GM04503 (cell line): Measurements from ENCODE around the gene DOK6.

ENCODE experiments used
- DNase-seq: peaks from one replicate; pipeline ENCODE4 v3.0.0-alpha.2; 2012; ENCODE audit warnings: low read depth

Gene DOK6

DNA sequence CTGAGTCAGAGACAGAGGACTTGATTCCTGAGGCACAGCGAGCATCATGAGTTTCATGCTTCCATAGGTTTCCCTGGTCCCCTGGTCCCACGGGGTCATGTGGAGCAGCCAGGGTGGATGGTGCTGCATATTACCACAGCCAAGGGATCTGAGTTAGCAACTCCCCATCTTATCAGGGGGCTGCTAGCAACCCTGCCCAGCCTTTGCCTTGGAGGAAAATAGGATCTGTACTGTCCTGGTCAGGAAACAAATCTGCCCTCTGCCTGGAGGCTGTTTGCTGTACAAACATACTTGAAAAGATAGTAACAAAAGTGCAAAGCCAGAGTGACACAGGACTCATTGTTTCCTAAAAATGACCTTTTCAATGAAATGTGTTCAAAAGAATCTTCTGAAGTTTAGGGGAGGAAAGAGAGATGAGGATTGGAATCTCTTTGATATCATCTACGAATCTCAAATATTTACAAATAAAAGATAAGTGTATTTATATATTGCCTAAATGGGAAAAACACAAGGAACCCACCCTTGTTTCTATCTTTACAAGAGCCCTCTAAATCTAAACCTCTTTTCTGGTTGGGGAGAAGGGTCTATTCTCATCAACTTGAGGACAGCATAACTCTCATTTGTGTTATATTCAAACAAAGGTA is 352.2 kb downstream of the DOK6 start:
- DNase-seq: no peak

DNA sequence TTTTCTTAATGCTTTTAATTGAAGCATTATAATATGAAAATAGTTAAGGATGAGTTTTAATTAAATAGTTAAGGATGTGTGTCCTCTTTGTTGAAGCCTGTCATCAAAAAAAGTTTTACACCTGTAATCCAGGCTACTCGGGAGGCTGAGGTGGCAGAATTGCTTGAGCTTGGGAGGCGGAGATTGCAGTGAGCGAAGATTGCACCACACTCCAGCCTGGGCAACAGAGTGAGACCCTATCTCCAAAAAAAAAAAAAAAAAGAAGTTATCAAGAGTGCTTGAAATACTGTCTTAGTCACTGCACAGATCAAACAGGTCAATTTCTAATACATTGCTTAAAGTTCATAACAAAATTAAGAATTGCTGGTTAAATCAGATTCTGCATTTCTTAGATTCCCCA is 353.4 kb downstream of the DOK6 start:
- no peak for DNase-seq

DNA sequence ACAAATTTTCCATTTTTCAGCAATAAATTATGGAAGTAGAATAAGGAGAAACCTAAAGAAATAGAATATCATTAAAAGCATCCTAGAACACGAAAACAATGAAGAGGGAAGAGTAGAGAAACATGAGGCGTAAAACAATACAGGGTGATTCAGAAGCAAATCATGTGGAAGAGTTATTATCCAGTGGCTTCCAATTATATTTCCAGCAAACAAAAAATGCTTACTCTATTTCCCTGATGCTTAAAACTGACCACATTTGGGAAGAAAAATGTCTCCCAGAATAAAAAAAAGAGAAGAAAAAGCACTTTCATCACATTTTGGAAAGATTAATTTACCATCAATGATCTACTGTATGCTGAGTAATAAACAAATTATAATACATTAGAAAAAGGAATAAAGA is 354.4 kb downstream of the DOK6 start:
- peak; percentile 14 for DNase-seq

DNA sequence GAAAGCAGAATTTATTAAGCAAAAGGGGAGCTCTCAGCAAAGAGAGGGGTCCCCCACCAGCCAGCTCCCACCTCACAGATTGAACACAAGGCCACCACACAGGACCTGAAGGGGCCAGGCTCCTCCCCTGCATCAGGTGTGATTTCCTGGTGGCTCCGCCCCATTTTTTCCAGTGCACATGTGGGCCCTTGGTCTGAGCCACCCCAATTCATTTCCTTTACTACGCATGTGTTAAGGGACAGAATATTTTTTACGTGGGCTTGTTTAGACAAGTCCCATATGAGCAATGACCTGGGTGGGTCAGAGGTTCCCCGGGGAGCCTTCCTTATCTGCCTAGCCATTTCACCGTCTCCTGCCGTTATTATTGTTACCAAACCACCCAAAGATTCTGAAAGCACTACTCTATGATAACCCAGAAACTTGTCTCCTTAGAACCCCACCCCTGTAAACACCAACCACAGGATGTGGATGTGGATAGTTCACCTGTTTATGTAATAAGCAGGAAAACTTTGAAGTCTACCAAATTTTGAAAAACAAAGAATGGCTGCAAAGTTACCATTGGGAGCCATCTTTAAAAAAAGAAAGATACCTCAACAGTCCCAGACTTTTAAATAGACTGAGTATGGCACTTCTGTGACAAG is 355.3 kb downstream of the DOK6 start:
- DNase-seq: no peak

DNA sequence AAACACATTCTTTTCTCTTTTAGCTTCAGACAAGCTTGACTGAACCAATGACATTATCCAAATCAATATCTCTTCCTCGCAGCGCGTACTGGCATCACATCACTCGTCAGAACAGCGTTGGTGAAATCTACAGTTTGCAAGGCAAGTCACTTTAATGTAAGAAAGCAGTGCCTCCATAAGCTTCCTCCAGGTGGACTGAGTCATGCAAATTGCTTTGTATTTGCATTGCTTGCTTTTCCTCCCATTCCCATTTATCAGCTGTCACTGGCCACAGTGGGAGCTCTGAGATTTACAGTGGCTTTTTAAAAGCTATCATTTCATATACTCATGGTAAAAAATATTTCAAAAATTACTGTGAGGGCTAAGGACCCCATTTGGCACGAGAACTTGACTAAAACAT is 357.0 kb downstream of the DOK6 start:
- no peak for DNase-seq

DNA sequence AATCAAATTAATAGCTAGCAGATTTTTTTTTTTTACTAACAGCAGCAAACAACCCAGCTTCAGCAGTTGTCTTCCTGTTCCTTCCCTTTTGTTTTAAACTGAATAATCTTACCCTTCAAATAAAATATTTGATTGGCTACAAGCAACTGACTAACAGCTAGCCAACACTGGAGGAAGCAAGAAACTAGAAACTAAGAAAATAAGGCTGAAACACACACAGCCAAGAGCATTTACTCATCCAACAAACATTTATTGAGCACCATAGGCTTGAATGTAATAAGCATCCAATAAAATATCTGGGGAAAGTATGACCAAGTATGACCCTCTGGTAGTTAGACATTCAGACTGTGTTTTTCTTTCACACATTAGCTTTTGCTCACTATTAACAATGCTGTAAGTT is 357.8 kb downstream of the DOK6 start:
- DNase-seq: peak; percentile 44

DNA sequence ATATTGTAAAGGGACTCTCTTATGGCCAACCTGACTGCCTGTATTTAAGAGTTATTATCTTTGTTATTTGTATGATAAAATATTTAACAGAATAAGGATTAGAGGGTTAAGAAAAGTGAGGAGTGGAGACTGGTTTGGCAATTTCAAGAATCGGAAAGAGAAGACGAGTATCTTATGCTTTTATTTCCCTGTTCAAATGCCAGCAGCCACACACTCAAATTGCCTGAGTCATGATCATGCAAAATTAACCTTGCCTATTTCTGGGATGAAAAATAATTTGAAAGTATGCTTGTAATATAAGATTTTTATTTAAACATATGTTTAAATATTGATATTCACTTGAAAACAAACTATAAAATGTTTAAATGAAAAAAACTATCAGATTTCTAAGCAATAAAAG is 358.4 kb downstream of the DOK6 start:
- peak; percentile 4 for DNase-seq

DNA sequence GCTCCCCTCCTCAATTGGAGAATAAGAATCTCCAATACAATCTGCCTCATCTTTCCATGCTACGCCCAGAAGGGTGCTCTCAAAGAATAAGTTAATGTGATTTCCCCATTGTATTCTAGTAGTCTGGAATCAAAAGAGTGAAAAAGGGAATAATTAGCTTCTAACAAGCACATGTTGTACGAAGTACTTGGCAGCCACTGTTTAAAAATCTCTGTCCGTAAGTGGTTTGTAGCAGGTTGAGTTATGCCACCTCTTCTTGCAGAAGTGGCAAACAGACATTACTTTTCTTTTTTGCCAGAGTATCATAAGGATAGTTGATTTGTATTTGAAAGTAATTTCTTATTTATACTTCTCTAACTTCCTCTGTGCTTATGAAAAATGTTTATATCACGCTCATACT is 362.3 kb downstream of the DOK6 start:
- DNase-seq: no peak

DNA sequence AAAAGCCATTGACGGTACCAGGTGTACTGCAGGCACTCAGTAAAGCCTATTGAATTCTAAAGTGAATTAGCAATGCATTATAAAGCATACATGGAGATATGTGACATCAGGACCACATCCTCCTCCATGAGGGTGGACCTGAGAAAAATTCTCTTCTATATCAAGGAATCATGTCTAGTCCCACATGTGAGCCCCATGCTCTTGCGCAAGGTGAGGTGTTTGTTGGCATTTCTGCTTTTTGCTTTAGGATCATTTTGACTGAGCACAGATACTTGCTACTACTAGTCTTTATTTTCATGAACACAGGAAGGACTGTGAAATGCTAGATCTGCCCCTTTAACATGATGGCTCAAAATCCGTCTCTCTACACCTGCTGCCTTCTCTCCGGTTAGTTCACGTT is 363.1 kb downstream of the DOK6 start:
- DNase-seq: no peak

DNA sequence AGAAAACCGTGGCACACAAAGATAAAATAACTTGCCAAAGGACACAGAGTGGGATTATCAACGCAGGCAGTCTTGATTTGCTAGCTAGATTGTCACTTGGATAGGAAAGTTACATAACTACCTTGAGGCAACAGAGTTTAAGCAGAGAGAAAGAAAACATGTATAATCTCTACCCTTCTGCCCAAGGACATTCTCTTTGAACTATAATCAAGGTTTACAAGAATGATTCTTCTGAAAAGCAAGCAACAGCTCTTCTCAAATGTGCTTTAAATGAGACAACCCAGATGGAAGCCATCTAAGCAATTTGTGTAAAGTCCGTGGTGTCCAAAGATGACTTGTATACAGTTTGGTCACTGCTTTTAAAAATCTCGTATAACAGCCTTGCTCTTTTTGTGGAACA is 369.6 kb downstream of the DOK6 start:
- DNase-seq: no peak

DNA sequence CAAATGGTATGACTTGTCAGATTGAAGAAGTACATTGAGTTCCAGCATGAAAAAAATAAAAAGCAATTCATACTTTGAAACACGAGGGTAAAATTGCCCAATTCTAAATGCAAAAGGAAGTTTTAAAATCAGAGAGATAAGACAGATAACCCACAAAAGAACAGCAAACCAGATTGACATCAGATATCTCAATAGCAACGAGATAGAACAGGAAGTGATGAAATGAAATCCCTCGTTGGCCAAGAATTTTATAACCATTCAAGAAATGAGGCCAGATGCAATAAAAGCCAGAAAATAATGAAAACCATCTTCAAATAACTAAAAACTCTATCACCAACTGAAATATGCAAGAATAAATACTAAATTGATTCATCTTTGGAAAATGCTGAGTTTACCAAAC is 374.1 kb downstream of the DOK6 start:
- DNase-seq: peak; percentile 24

DNA sequence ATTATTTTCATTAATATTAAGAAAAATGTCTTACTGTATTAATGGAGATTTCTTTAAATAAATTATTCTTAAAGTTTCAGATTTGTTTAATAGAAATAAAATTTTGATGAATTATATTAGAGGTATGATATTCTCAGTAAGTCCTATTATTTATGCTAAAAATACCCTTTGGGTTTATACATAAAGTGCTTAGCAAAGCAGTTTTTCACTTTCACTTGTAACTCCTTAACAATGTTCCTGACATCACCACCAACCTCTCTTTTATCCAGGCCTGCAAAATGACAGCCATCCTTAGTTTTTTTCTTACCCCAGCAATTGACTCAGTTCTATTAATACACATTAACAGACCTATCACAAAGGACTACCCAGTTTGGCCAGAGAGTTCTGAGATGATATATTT is 376.6 kb downstream of the DOK6 start:
- DNase-seq: no peak

DNA sequence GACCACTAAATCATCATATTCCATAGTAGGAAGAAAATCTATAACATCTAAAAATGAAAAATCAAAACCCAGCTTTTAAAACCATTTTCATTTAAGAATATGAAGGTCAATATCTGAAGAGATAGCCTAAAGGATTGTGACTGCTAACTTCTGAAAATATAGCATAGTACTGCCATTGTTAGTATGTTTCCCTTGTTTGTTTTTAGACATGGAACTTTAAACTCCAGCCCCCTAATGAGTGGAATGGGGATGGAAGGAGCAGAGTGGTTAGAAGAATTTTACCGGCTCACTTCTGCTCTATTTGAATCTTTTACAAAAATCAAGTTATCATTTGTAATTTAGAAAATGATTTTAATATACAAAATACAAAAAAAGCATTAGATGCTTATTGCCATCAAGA is 378.0 kb downstream of the DOK6 start:
- no peak for DNase-seq

DNA sequence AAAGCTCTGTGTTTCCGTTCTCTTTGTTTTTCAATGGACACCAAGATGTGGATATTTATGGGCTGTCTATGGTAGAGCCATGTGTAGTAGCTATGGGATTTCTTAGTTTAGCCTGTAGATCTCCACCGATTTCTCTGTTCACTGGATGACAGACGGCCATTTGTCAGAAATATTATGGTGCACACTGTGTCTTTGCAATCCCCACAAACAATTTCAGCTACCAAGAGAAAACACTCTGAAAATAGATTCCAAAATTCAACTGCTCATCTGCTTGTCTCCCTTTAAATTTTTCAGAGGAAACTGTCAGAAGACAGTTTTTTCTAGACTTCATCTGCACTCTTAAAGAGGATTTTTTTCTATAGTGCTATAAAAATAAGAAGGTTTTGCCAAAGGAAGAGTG is 380.2 kb downstream of the DOK6 start:
- no peak for DNase-seq

DNA sequence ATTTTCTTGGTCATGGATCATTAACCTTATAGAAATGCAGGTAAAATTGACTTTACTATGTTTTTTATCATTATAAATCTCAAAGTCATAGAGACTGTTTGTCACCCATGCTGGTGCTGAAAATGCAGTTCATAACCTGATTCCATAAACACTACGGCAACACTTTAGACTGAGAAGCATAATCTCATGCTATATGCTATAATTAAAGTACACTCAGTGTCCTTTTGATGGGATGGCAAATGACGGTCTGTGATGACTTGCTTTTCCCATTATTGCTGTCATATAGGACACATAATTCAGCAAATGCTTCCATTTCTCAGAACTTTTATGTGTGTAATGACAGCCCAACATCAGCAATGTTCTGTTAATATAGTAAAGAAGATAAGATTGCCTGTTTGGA is 384.1 kb downstream of the DOK6 start:
- DNase-seq: no peak

DNA sequence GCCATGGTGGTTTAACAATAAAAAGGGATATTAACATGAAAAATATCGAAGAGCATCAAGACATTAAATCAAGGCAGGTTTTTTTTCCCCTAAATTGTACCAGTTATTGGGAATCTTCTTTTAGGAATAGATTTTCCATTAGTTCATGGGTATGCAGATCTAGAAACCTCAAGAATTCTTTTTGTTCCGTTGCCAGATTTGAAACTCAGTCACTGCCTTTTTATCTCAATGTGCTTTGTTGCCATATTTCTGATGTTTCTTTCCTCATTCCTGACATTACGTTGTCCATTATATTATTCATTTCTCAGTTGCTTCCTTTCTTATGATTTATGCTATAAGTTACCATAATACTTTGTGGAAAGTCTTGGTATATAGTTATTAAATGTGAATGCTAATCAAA is 384.8 kb downstream of the DOK6 start:
- DNase-seq: no peak

DNA sequence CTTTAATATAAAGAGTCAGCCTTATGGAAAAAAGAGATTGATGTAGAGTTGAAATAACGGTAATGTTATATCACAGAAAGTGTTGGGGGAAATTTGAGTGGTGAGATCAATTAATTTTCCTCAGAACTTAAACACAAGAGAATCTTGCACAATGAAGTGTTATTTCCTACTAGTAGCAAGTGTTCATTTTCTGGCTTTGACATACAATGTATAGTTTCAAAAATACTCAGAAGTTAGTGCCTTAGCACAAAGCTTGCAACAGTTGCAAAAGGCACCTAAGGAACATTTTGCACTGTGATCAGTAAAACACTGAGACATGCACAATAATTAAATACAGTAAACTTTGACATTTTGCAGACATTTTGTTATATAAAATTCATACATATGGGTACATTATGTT is 385.7 kb downstream of the DOK6 start:
- DNase-seq: no peak

DNA sequence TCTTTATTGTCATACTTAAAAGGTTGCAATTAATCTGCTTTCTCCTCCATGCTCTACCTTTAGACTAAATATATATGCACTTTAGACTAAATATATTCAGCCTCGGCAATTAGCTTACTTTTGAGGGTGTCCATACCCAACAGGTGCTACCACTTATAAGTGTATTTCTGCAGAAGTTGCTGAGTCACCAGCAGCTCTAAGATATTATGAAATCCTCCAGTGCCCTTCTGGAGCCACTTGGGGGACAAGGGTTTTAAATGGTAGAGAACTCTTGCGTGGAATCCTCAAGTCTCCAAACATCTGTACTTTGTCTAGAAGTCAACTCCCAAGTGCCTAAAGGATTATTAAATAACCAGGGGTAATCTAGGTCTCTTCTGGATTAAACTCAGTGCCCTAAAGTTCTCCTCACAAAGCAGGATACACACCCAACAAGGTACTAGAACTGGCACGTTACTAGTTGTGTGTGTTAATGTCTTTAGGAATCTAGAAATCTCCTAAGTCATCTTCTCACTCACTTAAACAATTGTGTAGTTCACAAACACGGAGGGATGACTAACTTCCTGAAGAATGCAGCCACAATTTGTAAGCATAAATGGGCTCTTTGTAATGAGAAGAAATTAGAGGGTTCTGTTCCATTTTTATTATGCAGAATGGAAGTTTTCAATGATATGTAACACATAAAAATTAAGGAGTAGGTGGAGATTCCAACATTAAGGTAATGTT is 387.3 kb downstream of the DOK6 start:
- peak; percentile 32 for DNase-seq

DNA sequence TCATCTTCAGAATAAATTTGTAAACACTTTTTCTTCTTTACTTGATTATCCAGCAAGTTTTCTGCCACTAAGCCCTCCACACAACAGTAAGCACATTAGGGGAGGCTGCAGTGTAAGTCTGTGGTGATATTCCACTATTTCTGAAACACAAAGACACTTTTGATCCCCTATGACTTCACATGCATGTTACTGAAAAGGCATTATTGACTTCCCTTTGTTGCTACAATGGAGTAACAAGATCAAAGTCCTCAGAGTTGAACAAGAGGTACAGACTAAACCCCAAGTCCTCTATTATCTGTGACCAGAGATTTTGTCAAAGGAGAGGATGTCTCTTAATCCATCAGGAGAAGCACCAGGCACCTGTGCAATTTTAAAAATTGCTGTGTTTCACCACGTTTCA is 389.1 kb downstream of the DOK6 start:
- no peak for DNase-seq

DNA sequence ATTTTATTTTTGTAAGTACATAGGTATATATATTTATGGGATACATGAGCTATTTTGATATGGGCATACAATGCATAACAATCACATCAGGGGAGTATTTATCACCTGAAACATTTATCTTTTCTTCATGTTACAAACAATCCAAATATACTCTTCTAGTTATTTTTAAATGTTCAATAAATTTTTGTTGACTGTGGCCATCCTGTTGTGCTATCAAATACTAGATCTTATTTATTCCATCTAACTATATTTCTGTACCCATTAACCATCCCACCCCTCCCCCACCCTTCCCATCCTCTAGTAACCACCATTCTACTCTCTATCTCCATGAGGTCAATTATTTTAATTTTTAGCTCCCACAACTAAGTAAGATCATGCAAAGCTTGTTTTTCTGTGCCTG is 390.0 kb downstream of the DOK6 start:
- no peak for DNase-seq

DNA sequence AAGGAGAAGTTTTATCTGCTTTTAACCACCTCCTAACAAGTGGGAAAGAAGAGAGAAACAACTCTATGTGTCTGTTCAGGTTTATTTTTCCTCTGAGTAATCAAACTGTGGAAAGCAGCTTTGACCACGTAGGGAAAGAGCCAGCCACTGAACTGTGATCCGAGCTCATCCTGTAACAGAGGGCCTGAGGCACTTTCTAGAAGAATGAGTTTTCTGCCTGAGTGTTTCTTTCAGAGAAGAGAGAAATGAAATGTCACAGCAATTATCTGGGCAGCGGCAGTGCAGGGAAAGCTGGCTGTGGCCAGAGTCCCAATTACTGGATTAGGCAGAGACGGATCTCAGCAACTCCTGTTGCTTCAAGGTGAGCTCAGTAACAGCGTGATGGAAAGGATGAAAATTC is 395.1 kb downstream of the DOK6 start:
- no peak for DNase-seq

DNA sequence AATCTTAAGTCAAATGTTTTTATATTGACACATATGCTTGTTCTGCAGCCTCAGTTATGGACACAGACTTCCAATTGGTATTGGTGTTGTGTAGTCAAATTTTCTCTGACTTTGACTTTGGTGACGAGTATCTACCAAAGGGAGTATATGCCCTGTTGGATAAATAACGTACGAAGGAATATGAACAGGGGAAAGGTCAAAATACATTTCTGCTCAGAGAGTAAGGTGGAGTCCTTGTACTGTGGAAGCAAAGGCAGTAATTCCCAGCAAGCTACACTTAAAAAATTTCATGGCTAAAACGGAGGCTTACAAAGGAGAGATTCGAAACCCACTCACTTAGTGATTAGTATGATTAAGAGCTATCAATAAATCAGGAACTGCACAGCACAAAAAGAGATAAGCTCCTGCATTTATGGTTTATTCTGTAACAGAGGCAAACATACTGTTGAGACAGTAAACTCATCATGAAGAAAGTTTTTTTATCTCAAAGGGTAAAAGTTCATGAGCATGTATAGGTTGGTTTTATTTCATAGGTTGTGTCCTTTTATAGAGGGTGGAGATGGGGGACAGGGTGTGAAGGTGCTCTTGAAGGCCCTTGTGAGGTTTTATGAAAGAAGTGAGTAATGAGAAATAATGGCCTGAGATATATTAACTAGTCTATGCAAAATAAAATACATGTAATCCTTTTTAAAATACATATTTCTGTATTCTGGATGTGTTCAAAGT is 404.3 kb downstream of the DOK6 start:
- no peak for DNase-seq

DNA sequence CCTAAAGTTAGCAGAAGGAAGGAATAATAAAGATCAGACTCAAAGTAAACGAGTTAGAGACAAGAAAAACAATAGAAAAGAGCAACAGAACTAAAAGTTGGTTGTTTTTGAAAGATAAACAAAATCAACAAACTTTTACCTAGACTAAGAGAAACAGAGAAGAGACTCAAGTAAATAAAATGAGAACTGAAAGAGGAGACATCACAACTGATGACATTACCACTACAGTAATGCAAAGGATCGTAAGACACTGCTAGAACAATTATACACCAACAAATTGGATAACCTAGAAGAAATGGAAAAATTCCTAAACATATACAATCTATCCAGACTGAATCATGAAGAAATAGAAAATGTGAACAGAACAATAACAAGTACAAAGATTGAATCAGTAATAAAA is 407.7 kb downstream of the DOK6 start:
- DNase-seq: no peak
